Measurements from ENCODE around the gene MYO10.
"Not testable (repeated sequence)": the region's sequence is repeated elsewhere in the genome, so short reads cannot be mapped to it uniquely, and the experiment has no call there.

Gene MYO10

DNA sequence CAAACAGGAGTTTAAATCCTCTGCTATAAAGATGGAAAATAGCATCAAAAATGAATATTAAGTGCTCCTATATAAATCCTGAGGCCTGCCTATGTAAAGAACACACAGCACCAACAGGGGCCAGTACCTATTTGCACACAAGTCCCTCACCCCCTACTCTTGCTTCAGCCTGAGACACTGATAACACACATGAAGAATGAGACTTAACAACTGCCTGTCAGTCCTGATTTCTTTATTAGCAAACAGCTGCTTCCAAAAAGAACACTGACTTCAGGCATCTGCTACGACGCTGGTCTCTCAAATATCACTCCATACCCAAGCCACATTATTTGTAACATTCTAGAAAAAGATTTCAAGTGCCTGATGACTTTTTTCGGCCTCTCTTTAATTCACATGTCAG is 55.5 kb downstream of the MYO10 start:
- TF ChIP-seq, protein P1, sequence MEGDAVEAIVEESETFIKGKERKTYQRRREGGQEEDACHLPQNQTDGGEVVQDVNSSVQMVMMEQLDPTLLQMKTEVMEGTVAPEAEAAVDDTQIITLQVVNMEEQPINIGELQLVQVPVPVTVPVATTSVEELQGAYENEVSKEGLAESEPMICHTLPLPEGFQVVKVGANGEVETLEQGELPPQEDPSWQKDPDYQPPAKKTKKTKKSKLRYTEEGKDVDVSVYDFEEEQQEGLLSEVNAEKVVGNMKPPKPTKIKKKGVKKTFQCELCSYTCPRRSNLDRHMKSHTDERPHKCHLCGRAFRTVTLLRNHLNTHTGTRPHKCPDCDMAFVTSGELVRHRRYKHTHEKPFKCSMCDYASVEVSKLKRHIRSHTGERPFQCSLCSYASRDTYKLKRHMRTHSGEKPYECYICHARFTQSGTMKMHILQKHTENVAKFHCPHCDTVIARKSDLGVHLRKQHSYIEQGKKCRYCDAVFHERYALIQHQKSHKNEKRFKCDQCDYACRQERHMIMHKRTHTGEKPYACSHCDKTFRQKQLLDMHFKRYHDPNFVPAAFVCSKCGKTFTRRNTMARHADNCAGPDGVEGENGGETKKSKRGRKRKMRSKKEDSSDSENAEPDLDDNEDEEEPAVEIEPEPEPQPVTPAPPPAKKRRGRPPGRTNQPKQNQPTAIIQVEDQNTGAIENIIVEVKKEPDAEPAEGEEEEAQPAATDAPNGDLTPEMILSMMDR (conservative IDR thresholded peaks at IDR 0.05) = no peak
- no peak for TF ChIP-seq ZFX (IDR thresholded peaks at IDR 0.05)
- no peak overlapping the region for H3K27ac ChIP-seq

DNA sequence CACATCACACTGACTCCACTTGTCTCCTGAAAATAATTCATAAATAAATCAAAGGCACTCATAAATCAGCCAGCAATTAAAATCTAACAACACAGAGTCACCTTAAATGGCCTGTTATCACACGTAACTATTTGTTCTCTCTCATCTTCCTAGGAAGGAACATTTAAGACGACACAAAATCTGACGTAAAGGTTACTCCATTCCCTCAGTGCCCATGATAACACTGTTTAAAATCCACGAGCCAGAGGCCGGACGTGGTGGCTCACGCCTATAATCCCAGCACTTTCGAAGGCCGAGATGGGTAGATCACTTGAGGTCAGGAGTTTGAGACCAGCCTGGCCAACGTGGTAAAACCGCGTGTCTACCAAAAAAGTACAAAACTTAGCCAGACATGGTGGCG is 56.4 kb downstream of the MYO10 start:
- TF ChIP-seq, protein P1 (conservative IDR thresholded peaks at IDR 0.05) = no peak
- no peak for TF ChIP-seq ZFX (IDR thresholded peaks at IDR 0.05)
- no peak overlapping the region for H3K27ac ChIP-seq

DNA sequence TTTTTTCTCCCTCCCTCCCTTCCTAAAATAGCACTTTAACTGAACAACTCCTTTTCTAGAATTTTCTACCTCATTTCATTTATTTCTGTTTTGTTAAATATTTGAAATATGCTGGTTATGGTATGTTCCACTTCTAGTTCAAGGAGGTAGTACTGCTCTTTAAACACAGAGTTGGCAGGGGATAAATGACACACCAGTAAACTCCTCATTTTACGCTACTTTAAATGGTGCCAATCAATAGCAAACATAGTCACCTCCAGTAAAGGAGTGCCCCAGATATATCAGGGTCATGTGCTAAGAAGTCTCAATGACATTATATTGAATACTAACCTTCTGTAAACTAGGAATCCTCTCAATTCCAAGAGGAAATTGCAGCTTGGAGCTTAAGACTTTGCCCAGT is 56.9 kb downstream of the MYO10 start:
- H3K27ac ChIP-seq = no peak overlapping the region

DNA sequence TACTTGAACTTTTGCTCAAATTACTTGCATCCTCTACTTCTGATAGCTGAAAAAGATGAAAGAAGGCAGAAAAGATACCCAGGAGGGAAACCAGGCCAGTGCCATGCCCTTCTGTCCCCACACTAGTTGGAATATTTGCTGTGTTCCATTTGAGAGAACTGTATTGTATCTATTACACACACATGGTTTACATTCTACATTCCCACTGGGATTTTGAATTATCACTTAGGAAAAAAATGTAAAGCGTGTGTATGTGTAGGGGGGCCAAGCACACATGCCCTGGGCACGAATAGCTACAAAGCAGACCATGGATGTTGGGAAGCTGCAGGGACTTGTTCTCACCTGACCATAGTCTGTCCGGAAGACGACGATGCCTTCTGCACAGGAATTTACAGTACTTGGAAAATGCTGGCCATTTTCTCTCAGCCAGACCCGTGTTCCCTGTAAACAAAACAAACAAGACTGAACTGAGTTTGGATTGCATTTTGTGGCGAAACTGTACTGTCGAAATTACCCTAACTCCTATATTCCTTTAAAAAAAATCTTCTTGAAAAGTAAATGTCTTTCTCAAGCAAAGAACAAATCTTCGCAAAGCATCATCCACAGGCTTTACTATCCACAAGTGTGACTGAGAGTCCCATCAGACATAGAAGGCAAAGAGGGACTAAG is 58.7 kb downstream of the MYO10 start:
- TF ChIP-seq, protein P1 (conservative IDR thresholded peaks at IDR 0.05) = no peak
- TF ChIP-seq ZFX (IDR thresholded peaks at IDR 0.05) = no peak
- H3K27ac ChIP-seq = no peak overlapping the region

More for the DNA sequence above, 56.9 kb downstream of the MYO10 start:
- no peak for TF ChIP-seq ZFX (IDR thresholded peaks at IDR 0.05)
- TF ChIP-seq, protein P1 (conservative IDR thresholded peaks at IDR 0.05) = no peak

DNA sequence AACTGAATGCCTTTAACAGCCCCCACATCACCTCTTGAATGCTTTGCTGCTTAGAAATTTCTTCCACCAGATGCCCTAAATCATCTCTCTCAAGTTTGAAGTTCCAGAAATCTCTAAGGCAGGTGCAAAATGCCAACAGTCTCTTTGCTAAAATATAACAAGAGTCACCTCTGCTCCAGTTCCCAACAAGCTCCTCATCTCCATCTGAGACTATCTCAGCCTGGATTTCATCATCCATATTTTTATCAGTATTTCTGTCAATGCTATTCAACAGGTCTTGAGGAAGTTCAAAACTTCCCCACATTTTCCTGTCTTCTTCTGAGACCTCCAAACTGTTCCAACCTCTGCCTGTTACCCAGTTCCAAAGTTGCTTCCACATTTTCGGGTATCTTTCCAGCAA is 61.7 kb downstream of the MYO10 start:
- H3K27ac ChIP-seq = not testable (repeated sequence)

DNA sequence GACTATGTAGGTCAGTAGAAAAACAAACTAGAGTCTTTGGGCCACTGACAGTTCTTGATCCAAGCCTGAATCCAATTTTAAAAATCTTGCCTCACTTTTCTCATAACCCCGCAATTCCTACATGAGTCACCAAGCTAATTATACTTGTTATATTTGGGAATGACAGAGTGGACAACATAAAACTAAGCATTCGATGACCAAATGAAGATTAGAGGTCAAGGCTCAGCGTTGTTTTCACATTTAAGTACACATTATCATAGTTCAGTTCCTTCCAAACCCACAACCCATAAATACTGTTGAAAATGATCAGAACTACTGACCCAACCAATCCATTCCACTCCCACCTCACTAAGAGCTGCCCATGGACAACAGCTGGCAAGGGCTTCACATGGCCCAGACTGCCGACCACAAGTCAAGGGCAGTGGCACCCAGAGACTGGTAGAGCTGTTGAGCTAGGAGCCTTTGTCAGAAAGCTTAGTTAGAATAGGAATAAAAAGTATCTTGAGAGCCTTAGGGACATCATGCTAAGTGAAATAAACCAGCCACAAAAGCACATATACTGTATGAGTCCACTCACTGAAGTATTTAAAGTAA is 64.2 kb downstream of the MYO10 start:
- TF ChIP-seq, protein P1 (conservative IDR thresholded peaks at IDR 0.05) = no peak
- no peak for TF ChIP-seq ZFX (IDR thresholded peaks at IDR 0.05)
- no peak overlapping the region for H3K27ac ChIP-seq

DNA sequence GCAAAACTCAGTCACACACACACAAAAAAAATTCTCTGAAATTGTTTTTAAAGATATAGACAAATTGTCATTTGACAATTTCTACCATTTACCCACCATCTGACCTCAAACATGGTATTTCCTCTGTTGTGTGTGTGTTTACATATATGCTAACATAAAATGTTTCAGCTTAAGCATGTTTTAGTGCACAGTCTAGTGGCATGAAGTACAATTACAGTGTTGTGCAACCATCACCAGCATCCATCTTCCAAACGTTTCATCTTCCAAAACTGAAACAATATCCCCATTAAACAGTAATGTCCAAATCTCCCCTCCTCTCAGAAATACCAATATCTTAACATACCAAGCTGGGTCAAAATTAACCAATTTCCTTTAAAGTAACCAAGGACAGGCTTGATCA is 65.2 kb downstream of the MYO10 start:
- TF ChIP-seq ZFX (IDR thresholded peaks at IDR 0.05) = no peak
- TF ChIP-seq, protein P1 (conservative IDR thresholded peaks at IDR 0.05) = no peak
- H3K27ac ChIP-seq = no peak overlapping the region

Data from C4-2B (cell line).